Measurements from ENCODE around the gene ZBTB6. TPM values are rescaled to one million over a fixed set of nuclear protein-coding genes. Genes with fewer than 3 reads are reported as not detected.

ZBTB6 gene
- total RNA-seq, 1 donor: 13.8 TPM

DNA sequence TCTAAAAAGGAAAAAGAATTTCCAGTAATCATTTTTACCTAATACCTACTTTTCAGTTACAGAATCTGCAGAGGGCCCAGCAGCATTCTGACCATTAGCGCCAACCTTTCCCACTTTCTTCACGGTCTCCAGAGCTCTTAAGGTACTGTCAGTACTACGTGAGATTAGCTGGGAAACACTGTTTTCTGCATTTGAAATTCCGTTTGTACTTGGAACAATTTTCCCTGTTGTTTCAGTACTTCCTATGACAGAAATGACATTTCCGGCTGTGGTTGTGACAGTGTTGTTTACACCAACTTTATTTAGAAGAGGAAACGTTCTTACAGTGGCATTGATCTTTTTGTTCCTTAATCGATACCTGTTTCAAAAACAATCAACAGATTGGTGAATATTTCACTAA lies 47.8 kb downstream of the ZBTB6 start:
- Histone ChIP-seq H3K4me1 (ENCODE audit: insufficient read depth, low read length) (peaks cover 4% of the 10 kb centered on the region), H3K27me3 (ENCODE audit: insufficient read depth, low read length) (no peaks in the 10 kb centered on the region), H3K4me2 (ENCODE audit: insufficient read depth, low read length) (no peak overlapping the region), H3K27ac (ENCODE audit: low read depth, low read length) (no peak overlapping the region), H3K36me3 (ENCODE audit: insufficient read depth, low read length) (peaks cover 21% of the 10 kb centered on the region), H3K9me3 (ENCODE audit: low read depth, low read length) (no peaks in the 10 kb centered on the region), H3K4me3 (ENCODE audit: insufficient read depth, low read length) (no peak overlapping the region), H4K20me1 (ENCODE audit: insufficient read depth, low read length) (peaks cover 2% of the 10 kb centered on the region), H2AFZ (ENCODE audit: low read length) (no peak overlapping the region), H3K79me2 (ENCODE audit: insufficient read depth, low read length) (no peaks in the 10 kb centered on the region)
- no peak for DNase-seq (ENCODE audit: insufficient read length, low spot score, missing footprints)
- TF ChIP-seq, protein P1, sequence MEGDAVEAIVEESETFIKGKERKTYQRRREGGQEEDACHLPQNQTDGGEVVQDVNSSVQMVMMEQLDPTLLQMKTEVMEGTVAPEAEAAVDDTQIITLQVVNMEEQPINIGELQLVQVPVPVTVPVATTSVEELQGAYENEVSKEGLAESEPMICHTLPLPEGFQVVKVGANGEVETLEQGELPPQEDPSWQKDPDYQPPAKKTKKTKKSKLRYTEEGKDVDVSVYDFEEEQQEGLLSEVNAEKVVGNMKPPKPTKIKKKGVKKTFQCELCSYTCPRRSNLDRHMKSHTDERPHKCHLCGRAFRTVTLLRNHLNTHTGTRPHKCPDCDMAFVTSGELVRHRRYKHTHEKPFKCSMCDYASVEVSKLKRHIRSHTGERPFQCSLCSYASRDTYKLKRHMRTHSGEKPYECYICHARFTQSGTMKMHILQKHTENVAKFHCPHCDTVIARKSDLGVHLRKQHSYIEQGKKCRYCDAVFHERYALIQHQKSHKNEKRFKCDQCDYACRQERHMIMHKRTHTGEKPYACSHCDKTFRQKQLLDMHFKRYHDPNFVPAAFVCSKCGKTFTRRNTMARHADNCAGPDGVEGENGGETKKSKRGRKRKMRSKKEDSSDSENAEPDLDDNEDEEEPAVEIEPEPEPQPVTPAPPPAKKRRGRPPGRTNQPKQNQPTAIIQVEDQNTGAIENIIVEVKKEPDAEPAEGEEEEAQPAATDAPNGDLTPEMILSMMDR (IDR thresholded peaks at IDR 0.05; ENCODE audit: extremely low read depth, low read depth, low read length): no peak

DNA sequence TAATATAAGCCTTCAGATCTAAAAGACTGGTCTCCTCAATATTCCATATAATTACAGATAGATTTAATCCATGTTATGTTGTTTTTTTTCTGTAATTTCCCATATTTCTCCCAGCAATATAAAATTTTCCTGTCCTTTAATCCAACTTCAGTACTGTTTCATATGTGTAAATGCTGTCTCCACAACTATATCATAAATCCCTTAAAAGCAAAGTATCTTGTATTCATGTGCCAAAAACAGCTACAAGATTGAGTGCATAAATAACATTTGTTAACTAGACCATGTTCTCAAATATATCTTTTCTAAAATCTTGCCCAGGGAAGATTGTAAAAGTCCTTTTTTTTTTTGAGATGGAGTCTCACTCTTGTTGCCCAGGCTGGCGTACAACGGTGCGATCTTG lies 49.7 kb downstream of the ZBTB6 start:
- H3K27ac ChIP-seq (ENCODE audit: low read depth, low read length): no peak overlapping the region
- no peak overlapping the region for H3K4me3 ChIP-seq (ENCODE audit: insufficient read depth, low read length)
- peaks cover 4% of the 10 kb centered on the region for H3K4me1 ChIP-seq (ENCODE audit: insufficient read depth, low read length)
- H3K79me2 ChIP-seq (ENCODE audit: insufficient read depth, low read length): no peaks in the 10 kb centered on the region
- H3K4me2 ChIP-seq (ENCODE audit: insufficient read depth, low read length): no peak overlapping the region
- no peaks in the 10 kb centered on the region for H3K9me3 ChIP-seq (ENCODE audit: low read depth, low read length)
- no peaks in the 10 kb centered on the region for H3K27me3 ChIP-seq (ENCODE audit: insufficient read depth, low read length)
- no peak overlapping the region for H2AFZ ChIP-seq (ENCODE audit: low read length)
- H4K20me1 ChIP-seq (ENCODE audit: insufficient read depth, low read length): peaks cover 2% of the 10 kb centered on the region
- TF ChIP-seq, protein P1 (IDR thresholded peaks at IDR 0.05; ENCODE audit: extremely low read depth, low read depth, low read length): no peak
- H3K36me3 ChIP-seq (ENCODE audit: insufficient read depth, low read length): peaks cover 28% of the 10 kb centered on the region
- peak; percentile 64 for DNase-seq (ENCODE audit: insufficient read length, low spot score, missing footprints)

DNA sequence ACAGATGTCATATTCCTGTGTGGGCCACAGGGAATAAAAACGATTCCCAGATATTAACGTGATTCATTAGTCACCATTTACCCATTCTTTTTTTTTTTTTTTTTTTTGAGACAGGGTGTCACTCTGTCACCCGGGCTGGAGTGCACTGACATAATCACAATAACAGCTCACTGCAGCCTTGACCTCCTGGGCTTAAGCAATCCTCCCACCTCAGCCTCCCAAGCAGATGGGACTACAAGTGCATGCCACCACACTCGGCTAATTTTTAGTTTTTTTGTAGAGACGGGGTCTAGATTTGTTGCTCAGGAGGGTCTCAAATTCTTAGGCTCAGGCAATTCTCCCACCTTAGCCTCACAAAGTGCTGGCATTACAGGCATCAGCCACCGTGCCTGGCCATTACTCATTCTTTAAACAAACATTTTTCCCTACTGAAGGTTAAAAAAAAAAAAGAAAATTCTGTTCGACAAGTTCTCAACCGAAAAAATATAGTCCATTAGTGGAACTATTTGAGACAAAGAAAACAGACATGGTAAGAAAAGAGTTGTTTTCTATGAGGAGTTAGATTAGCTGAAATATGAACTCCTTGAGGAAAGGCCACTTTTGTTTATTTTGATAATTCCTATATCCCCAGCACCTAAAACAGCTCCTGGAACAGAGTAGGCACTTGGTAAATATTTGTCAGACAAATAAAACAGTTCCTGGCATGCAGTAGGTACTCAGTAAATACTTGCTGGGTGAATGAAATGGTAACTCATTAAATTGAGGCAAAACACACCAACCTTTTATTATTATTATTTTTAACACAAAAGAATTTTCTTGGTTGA lies 52.6 kb downstream of the ZBTB6 start:
- Histone ChIP-seq H2AFZ (ENCODE audit: low read length) (no peak overlapping the region), H3K79me2 (ENCODE audit: insufficient read depth, low read length) (no peaks in the 10 kb centered on the region), H3K4me3 (ENCODE audit: insufficient read depth, low read length) (no peak overlapping the region), H3K27me3 (ENCODE audit: insufficient read depth, low read length) (no peaks in the 10 kb centered on the region), H3K27ac (ENCODE audit: low read depth, low read length) (no peak overlapping the region), H4K20me1 (ENCODE audit: insufficient read depth, low read length) (peaks cover 2% of the 10 kb centered on the region), H3K4me1 (ENCODE audit: insufficient read depth, low read length) (peaks cover 4% of the 10 kb centered on the region), H3K4me2 (ENCODE audit: insufficient read depth, low read length) (no peak overlapping the region), H3K36me3 (ENCODE audit: insufficient read depth, low read length) (peaks cover 52% of the 10 kb centered on the region), H3K9me3 (ENCODE audit: low read depth, low read length) (no peaks in the 10 kb centered on the region)
- TF ChIP-seq, protein P1 (IDR thresholded peaks at IDR 0.05; ENCODE audit: extremely low read depth, low read depth, low read length): no peak
- peak; percentile 62 for DNase-seq (ENCODE audit: insufficient read length, low spot score, missing footprints)

Small RNA genes lying within 50 kb of the gene (small RNA-seq; reads per million reads assigned to genes)
- gene RNY1P15 (not detected), gene SNORD90 (125 reads per million, percentile 97 among the genes with 10 or more reads in this experiment)

Other genes starting within 250 kb of the ZBTB6 start
- not detected in 2 replicates for gene OR1L3, start 238.2 kb downstream of the ZBTB6 start, total RNA-seq
- not detected in 2 replicates for gene OR1L4, start 189.3 kb downstream of the ZBTB6 start, total RNA-seq
- not detected in 2 replicates for gene OR1L6, start 171.0 kb downstream of the ZBTB6 start, total RNA-seq
- gene OR5C1, start 124.4 kb downstream of the ZBTB6 start, total RNA-seq: not detected in 2 replicates
- not detected in 2 replicates for gene OR1K1, start 113.2 kb downstream of the ZBTB6 start, total RNA-seq
- 31.8 and 37.3 TPM in 2 replicates for gene PDCL, start 84.7 kb downstream of the ZBTB6 start, total RNA-seq
- gene RC3H2, start 8.0 kb downstream of the ZBTB6 start, total RNA-seq: 49.2 and 52.5 TPM in 2 replicates
- gene ZBTB26, start 18.2 kb upstream of the ZBTB6 start, total RNA-seq: 5.0 and 5.4 TPM in 2 replicates
- gene RABGAP1, start 27.7 kb upstream of the ZBTB6 start, total RNA-seq: 49.2 and 56.9 TPM in 2 replicates
- gene GPR21, start 120.3 kb upstream of the ZBTB6 start, total RNA-seq: 1.4 and 2.7 TPM in 2 replicates

All from osteoblast (primary cell).